GM23248 (cell line): ENCODE data around the gene STEAP2.

Source experiments
- EZH2 ChIP-seq: fragments of 200-600 bp; sonication (generic); IDR thresholded peaks from 2 replicates; pipeline ENCODE4 v1.6.1; 2018; ENCODE audit warnings: antibody characterized with exemption, mild to moderate bottlenecking; ENCODE audit not compliant: insufficient read depth, poor library complexity, severe bottlenecking
- EZH2phosphoT487 ChIP-seq: fragments of 200-600 bp; sonication (generic); IDR thresholded peaks from 2 replicates; pipeline ENCODE4 v1.6.1; 2018; ENCODE audit warnings: antibody characterized with exemption, moderate library complexity, mild to moderate bottlenecking, low read depth; ENCODE audit not compliant: insufficient read depth

GRCh38 chr7:90229682-90230081, 18.1 kb downstream of the STEAP2 start:
- TF ChIP-seq EZH2 (no peak), EZH2phosphoT487 (no peak)
